SK-N-SH (cell line): ENCODE results near the gene LRRC36.

Experiments
- CTCF ChIP-seq: fragments of 200-600 bp; sonication (generic); IDR thresholded peaks from 2 replicates; pipeline ENCODE4 v1.6.1; 2017; ENCODE audit warnings: antibody characterized with exemption, mild to moderate bottlenecking, moderate library complexity
- ELF1 ChIP-seq: IDR thresholded peaks from 2 replicates; pipeline ENCODE4 v1.4.0; 2012
- EP300 ChIP-seq, 2 experiments: IDR thresholded peaks; 2 replicates each; pipeline versions ENCODE4 v1.4.0 to v1.6.1; 2012; ENCODE audit warnings: borderline replicate concordance in 1 of 2, low read depth in 1 of 2, low read length in 1 of 2
- IRF3 ChIP-seq: fragments of 150-350 bp; IDR thresholded peaks from 2 replicates; pipeline ENCODE4 v1.6.1; 2016; ENCODE audit warnings: mild to moderate bottlenecking, low read depth, low read length
- MXI1 ChIP-seq: IDR thresholded peaks from 2 replicates; pipeline ENCODE4 v1.6.1; 2012; ENCODE audit warnings: mild to moderate bottlenecking, low read depth, low read length, improper control_type of control experiment
- POLR2AphosphoS5 ChIP-seq: IDR thresholded peaks from 2 replicates; pipeline ENCODE4 v1.6.1; 2012; ENCODE audit warnings: low read depth, low read length
- RFX5 ChIP-seq: IDR thresholded peaks from 2 replicates; pipeline ENCODE4 v1.6.1; 2012; ENCODE audit warnings: mild to moderate bottlenecking, improper control_type of control experiment, low read length
- RXRA ChIP-seq: IDR thresholded peaks from 2 replicates; pipeline ENCODE4 v1.4.0; 2012; ENCODE audit warnings: low read depth, mild to moderate bottlenecking, borderline replicate concordance
- SIN3A ChIP-seq: IDR thresholded peaks from 2 replicates; pipeline ENCODE4 v1.6.1; 2012; ENCODE audit warnings: low read depth, mild to moderate bottlenecking, low read length, moderate library complexity, borderline replicate concordance
- TCF12 ChIP-seq: IDR thresholded peaks from 2 replicates; pipeline ENCODE4 v1.4.0; 2012
- YY1 ChIP-seq: IDR thresholded peaks from 2 replicates; pipeline ENCODE4 v1.4.0; 2012; ENCODE audit warnings: low read depth, mild to moderate bottlenecking

- TF ChIP-seq RFX5 (no peak), CTCF (no peak), SIN3A (no peak), YY1 (no peak), POLR2AphosphoS5 (no peak), TCF12 (no peak), MXI1 (no peak), IRF3 (no peak), RXRA (no peak), ELF1 (no peak), EP300 (IDR thresholded peaks at IDR 0.05; ENCODE audit: borderline replicate concordance in 1 of 2, low read depth in 1 of 2, low read length in 1 of 2) (no peak)
These were observed 78.7 kb downstream of the LRRC36 start for GRCh38 chr16:67405336-67405735.
